Measurements from ENCODE around the gene HDC.

- TF ChIP-seq CTCF (conservative IDR thresholded peaks at IDR 0.05; ENCODE audit: low read length) (no peak), EZH2phosphoT487 (IDR thresholded peaks at IDR 0.05; ENCODE audit: borderline replicate concordance, low read depth, low read length) (no peak)
These were observed 9.1 kb downstream of the HDC start for GRCh38 chr15:50256188-50257041.
